HepG2 (cell line): Measurements from ENCODE around the gene POFUT1. TPM values are rescaled to one million over a fixed set of nuclear protein-coding genes. Genes with fewer than 3 reads are reported as not detected.

Experiments used
- BRF2 ChIP-seq: sonication (generic); formaldehyde crosslinking; IDR thresholded peaks from 2 replicates; pipeline ENCODE4 v1.8.1; 2022; ENCODE audit warnings: mild to moderate bottlenecking, missing genetic modification reagents
- DMAP1 ChIP-seq: IDR thresholded peaks from 2 replicates; pipeline ENCODE4 v1.6.1; 2016
- GATAD2A ChIP-seq: IDR thresholded peaks from 2 replicates; pipeline ENCODE4 v1.6.1; 2016
- HHEX ChIP-seq: IDR thresholded peaks from 2 replicates; pipeline ENCODE4 v1.6.1; 2016; ENCODE audit warnings: control low read depth
- HMG20A ChIP-seq: IDR thresholded peaks from 2 replicates; pipeline ENCODE4 v1.6.1; 2016; ENCODE audit warnings: borderline replicate concordance
- HOXA3 ChIP-seq: sonication (generic); formaldehyde crosslinking; IDR thresholded peaks from 2 replicates; pipeline ENCODE4 v1.5.0; 2020; ENCODE audit warnings: missing genetic modification reagents
- ISL2 ChIP-seq: sonication (generic); formaldehyde crosslinking; IDR thresholded peaks from 2 replicates; pipeline ENCODE4 v1.5.0; 2020; ENCODE audit warnings: missing genetic modification reagents
- MYPOP ChIP-seq: sonication (generic); formaldehyde crosslinking; IDR thresholded peaks from 2 replicates; pipeline ENCODE4 v1.8.1; 2023; ENCODE audit warnings: mild to moderate bottlenecking, moderate library complexity, missing genetic modification reagents
- RAD21 ChIP-seq: fragments of 450-650 bp; formaldehyde crosslinking; IDR thresholded peaks from 2 replicates; pipeline ENCODE4 v1.5.0; 2020; ENCODE audit warnings: mild to moderate bottlenecking
- SIX1 ChIP-seq: sonication (generic); formaldehyde crosslinking; IDR thresholded peaks from 2 replicates; pipeline ENCODE4 v1.4.0; 2020; ENCODE audit warnings: missing genetic modification reagents, borderline replicate concordance
- TFE3 ChIP-seq: IDR thresholded peaks from 2 replicates; pipeline ENCODE4 v1.6.1; 2016
- THAP11 ChIP-seq: IDR thresholded peaks from 2 replicates; pipeline ENCODE4 v1.6.1; 2016; ENCODE audit warnings: missing biosample characterization, missing genetic modification reagents
- ZFYVE20 ChIP-seq: sonication (generic); formaldehyde crosslinking; IDR thresholded peaks from 2 replicates; pipeline ENCODE4 v1.8.0; 2023; ENCODE audit warnings: low read depth, mild to moderate bottlenecking, moderate library complexity, missing genetic modification reagents, borderline replicate concordance
- ZNF800 ChIP-seq: sonication (generic); formaldehyde crosslinking; IDR thresholded peaks from 2 replicates; pipeline ENCODE4 v1.4.0; 2020; ENCODE audit warnings: missing genetic modification reagents
- polyA plus RNA-seq, 8 experiments: library from polyadenylated mRNA; depleted of rRNA in 3 of 8; stranded (reverse) in 7 of 8; unstranded in 1 of 8; fragments of >200 nt; fragmentation: Illumina TruSeq in 4 of 8; extraction: Trizol in 4 of 8; gene quantifications; 2 replicates each; pipeline versions ENCODE4 v1.2.1 to v1.2.3, GENCODE V29; 2011 to 2016; ENCODE audit warnings: low read depth in 4 of 8, missing spikeins in 1 of 8, mixed read lengths in 1 of 8; ENCODE audit not compliant: insufficient read depth in 1 of 8
- total RNA-seq, 5 experiments: library from RNA; depleted of rRNA; stranded (reverse); fragments of >200 nt; fragmentation: Illumina TruSeq; extraction: Trizol; gene quantifications; 2 replicates each; pipeline ENCODE4 v1.2.3, GENCODE V29; 2016; ENCODE audit warnings: low read depth in 1 of 5
- TF ChIP-seq, protein P1 (sequence below): sonication (generic); formaldehyde crosslinking; IDR thresholded peaks from 2 replicates; pipeline ENCODE4 v1.4.0; 2020; ENCODE audit warnings: mild to moderate bottlenecking, missing genetic modification reagents
- TF ChIP-seq, protein P2 (sequence below): sonication (generic); formaldehyde crosslinking; IDR thresholded peaks from 2 replicates; pipeline ENCODE4 v1.5.0; 2020; ENCODE audit warnings: missing genetic modification reagents
- TF ChIP-seq, protein P3 (sequence below): sonication (generic); formaldehyde crosslinking; IDR thresholded peaks from 2 replicates; pipeline ENCODE4 v1.8.0; 2022; ENCODE audit warnings: low read depth, missing genetic modification reagents

Gene POFUT1
- total and polyA plus RNA-seq, 2 of the 13 experiments (the other 11 are each of a cell fraction or from before 2014, with no cell fraction given): 35.5 to 58.3 TPM

DNA sequence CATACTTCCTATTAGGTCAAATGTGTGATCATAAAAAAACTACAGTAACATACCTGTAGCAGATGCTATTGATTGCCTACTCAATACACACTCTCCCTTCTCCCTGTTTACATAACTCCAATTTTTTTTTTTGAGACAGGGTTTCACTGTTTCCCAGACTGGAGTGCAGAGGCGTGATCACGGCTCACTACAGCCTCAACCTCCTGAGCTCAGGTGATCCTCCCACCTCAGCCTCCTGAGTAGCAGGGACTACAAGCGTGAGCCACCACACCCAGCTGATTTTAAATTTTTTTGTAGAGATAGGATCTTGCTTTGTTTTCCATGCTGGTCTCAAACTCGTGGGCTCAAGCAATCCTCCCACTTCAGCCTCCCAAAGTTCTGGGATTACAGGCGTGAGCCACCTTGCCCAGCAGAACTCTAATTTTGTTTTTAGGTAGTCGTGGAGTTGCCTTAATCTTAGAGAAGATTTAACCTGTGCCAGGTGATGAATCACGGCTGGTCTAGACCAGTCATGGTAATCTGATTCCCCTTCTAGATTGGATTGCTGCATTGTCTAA is 55.8 kb downstream of the POFUT1 start (continued):
- TF ChIP-seq, protein P1, sequence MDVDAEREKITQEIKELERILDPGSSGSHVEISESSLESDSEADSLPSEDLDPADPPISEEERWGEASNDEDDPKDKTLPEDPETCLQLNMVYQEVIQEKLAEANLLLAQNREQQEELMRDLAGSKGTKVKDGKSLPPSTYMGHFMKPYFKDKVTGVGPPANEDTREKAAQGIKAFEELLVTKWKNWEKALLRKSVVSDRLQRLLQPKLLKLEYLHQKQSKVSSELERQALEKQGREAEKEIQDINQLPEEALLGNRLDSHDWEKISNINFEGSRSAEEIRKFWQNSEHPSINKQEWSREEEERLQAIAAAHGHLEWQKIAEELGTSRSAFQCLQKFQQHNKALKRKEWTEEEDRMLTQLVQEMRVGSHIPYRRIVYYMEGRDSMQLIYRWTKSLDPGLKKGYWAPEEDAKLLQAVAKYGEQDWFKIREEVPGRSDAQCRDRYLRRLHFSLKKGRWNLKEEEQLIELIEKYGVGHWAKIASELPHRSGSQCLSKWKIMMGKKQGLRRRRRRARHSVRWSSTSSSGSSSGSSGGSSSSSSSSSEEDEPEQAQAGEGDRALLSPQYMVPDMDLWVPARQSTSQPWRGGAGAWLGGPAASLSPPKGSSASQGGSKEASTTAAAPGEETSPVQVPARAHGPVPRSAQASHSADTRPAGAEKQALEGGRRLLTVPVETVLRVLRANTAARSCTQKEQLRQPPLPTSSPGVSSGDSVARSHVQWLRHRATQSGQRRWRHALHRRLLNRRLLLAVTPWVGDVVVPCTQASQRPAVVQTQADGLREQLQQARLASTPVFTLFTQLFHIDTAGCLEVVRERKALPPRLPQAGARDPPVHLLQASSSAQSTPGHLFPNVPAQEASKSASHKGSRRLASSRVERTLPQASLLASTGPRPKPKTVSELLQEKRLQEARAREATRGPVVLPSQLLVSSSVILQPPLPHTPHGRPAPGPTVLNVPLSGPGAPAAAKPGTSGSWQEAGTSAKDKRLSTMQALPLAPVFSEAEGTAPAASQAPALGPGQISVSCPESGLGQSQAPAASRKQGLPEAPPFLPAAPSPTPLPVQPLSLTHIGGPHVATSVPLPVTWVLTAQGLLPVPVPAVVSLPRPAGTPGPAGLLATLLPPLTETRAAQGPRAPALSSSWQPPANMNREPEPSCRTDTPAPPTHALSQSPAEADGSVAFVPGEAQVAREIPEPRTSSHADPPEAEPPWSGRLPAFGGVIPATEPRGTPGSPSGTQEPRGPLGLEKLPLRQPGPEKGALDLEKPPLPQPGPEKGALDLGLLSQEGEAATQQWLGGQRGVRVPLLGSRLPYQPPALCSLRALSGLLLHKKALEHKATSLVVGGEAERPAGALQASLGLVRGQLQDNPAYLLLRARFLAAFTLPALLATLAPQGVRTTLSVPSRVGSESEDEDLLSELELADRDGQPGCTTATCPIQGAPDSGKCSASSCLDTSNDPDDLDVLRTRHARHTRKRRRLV: no peak
- TF ChIP-seq HMG20A: peak; percentile 61
- TF ChIP-seq RAD21 (CRISPR knock-in tag): no peak
- peak; percentile 55; the same call in 1 of the 2 replicates for TF ChIP-seq HOXA3
- 0 out of 2 replicates have a peak, but pooled peaks have one; percentile 40 for TF ChIP-seq ZNF800 (CRISPR knock-in tag)
- TF ChIP-seq, protein P2, sequence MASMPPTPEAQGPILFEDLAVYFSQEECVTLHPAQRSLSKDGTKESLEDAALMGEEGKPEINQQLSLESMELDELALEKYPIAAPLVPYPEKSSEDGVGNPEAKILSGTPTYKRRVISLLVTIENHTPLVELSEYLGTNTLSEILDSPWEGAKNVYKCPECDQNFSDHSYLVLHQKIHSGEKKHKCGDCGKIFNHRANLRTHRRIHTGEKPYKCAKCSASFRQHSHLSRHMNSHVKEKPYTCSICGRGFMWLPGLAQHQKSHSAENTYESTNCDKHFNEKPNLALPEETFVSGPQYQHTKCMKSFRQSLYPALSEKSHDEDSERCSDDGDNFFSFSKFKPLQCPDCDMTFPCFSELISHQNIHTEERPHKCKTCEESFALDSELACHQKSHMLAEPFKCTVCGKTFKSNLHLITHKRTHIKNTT (CRISPR knock-in tag): no peak
- TF ChIP-seq ISL2 (CRISPR knock-in tag): 0 out of 2 replicates have a peak, but pooled peaks have one; percentile 39
- no peak for TF ChIP-seq ZFYVE20 (CRISPR knock-in tag)
- no peak for TF ChIP-seq HHEX (CRISPR knock-in tag)
- TF ChIP-seq THAP11 (CRISPR knock-in tag): peak; percentile 63
- no peak for TF ChIP-seq MYPOP
- no peak for TF ChIP-seq DMAP1 (CRISPR knock-in tag)
- TF ChIP-seq, protein P3, sequence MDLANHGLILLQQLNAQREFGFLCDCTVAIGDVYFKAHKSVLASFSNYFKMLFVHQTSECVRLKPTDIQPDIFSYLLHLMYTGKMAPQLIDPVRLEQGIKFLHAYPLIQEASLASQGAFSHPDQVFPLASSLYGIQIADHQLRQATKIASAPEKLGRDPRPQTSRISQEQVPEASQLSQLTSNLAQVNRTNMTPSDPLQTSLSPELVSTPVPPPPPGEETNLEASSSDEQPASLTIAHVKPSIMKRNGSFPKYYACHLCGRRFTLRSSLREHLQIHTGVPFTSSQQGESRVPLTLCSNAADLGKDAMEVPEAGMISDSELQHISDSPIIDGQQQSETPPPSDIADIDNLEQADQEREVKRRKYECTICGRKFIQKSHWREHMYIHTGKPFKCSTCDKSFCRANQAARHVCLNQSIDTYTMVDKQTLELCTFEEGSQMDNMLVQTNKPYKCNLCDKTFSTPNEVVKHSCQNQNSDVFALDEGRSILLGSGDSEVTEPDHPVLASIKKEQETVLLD: no peak
- peak; percentile 68; the same call in 1 of the 2 replicates for TF ChIP-seq SIX1 (CRISPR knock-in tag)
- no peak for TF ChIP-seq BRF2 (CRISPR knock-in tag)
- TF ChIP-seq TFE3 (CRISPR knock-in tag): peak; percentile 53
- peak; percentile 84 for TF ChIP-seq GATAD2A
